GM12872 (cell line): ENCODE data around the gene NIPAL1.

Experiments used
- TF ChIP-seq, protein P1 (sequence below): IDR thresholded peaks from 3 replicates; pipeline ENCODE4 v1.5.1; 2011; ENCODE audit warnings: low read depth, mild to moderate bottlenecking, low read length, moderate library complexity; ENCODE audit not compliant: insufficient read depth

NIPAL1 gene

DNA sequence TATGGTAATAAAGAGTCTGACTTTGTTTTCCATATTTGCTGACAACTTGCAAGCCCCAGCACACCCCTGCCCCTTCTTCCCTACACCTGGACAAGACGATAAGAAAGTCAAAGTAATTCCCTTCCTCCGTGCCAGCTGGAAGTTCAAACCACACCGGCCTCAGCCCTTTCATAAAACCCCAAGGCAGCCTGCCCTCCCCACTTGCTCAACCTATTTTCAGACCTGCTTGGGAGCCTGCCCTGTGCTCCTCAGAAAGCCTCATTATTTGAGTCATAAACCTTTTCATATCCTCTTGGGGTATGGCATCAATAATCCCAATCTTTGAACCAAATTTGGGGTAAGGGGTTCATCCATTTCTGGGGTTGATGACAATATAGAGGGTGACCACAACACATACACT, 29.5 kb downstream of the NIPAL1 start:
- TF ChIP-seq, protein P1, sequence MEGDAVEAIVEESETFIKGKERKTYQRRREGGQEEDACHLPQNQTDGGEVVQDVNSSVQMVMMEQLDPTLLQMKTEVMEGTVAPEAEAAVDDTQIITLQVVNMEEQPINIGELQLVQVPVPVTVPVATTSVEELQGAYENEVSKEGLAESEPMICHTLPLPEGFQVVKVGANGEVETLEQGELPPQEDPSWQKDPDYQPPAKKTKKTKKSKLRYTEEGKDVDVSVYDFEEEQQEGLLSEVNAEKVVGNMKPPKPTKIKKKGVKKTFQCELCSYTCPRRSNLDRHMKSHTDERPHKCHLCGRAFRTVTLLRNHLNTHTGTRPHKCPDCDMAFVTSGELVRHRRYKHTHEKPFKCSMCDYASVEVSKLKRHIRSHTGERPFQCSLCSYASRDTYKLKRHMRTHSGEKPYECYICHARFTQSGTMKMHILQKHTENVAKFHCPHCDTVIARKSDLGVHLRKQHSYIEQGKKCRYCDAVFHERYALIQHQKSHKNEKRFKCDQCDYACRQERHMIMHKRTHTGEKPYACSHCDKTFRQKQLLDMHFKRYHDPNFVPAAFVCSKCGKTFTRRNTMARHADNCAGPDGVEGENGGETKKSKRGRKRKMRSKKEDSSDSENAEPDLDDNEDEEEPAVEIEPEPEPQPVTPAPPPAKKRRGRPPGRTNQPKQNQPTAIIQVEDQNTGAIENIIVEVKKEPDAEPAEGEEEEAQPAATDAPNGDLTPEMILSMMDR, result no peak

DNA sequence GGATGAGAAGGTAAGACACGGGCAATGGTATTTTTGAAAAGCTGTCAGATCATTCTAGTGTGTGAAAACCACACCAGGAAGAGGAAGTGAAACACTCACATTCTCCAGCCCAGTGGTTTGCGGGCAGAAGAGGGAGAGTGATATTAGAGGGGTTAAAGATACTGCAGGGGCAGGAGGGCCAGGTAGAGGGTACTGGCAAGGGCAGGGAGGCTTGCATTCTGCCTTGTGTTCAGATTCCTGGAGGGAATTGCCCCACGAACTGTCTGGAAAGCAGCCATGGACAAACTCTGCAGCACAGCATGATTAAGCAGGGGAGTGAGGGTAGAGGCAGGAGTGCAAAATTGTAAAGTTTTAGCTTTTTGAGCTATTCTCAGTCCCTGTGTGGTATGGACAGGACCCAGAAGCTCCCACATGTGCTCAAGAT, 30.9 kb downstream of the NIPAL1 start:
- TF ChIP-seq, protein P1, result no peak

DNA sequence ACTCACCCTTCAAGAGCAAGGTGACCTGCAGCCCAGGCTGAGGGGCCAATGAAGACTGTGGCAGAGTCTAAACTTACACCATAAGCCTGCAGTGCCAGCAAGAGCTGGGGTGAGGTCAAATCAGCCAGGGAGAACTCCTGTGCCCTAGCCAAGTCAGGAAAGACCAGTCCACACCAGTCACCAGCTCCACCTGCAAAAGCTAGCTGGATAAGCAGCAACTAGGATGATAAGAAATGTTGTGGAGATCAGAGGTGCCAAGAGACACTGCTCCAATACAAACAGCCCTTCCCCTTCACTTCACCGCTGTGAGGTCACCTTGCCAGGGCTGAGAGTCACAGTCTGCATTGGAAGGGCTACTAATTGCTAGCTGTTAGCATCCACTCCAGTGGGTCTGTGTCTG, 31.3 kb downstream of the NIPAL1 start:
- TF ChIP-seq, protein P1, result no peak

DNA sequence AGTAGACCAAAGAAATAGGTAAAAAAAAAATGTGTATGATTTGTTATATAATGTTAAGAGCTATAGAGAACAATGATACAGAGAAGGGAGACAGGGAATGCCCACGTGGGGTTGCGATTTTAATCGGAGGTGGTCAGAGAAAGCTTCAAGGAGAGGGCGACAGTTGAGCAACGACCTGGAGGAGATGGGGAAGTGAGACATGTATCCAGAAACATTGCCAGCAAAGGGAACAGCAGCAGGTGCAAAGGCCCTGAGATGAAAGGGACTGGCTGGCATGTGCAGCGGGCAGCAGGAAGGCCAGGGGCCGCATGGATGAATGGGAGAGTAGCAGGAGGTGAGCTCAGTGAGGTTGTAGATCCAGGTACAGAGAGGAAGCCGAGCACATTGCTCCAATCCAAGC, 32.9 kb downstream of the NIPAL1 start:
- TF ChIP-seq, protein P1, result no peak

DNA sequence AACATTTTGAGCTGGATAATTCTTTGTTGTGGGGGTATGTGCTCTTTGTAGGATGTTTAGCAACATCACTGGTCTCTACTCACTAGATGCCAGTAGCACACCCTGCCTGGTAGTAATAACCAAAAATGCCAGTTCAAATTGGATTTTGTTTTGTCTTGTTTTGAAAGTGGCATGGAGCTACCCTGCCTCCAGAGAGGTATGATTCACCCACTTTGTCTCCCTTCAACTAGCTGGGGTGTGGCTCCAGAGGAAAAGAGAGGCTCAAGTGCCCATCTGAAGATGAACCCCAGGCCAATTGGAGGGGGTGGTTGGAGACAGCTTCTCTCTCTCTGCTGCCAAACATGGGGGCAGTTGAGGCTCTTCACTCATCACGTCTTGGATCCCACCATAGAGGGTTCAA, 34.5 kb downstream of the NIPAL1 start:
- TF ChIP-seq, protein P1, result no peak

DNA sequence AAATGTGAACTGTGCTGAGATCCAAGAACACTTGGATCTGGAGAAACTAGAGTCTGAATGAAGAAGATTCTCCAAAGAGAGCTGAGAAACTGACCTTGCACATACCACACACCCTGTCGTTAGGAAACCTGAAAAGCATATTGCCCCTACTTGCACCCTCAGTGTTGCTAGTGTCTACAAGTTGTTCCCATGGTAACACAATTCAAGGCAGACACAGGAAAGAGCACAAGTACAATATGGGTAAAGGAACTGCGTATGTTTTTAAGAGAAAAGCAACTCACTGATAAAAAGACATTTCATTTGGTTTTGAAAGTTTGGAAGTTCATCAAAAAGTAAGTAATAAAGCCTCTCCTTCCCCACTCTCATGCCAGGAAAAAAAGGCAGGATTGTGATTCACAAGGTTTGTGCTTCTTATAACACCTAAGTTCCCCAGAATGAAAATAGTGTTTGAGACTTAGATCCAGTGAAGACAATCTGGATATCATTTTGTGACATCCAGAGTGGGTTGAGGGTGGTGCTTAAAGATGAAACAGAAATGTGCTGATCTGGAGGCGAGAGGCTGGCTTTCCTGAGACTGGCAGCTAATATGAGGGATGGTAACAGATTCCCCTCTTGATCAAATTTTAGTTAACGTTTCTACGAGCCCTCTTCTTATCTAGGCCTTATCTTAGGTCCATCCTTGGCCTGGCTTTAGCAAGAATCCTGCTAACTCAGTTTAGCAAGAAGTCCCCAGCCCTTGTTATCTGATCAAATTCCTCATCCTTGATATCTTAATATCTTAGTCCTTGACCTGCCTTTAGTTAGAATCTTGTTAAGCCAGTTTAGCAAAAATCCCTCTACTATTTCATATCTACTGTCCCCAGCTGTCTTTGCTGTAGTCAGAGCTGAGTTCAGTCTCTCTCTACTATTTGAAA, 42.3 kb downstream of the NIPAL1 start:
- TF ChIP-seq, protein P1, result no peak

DNA sequence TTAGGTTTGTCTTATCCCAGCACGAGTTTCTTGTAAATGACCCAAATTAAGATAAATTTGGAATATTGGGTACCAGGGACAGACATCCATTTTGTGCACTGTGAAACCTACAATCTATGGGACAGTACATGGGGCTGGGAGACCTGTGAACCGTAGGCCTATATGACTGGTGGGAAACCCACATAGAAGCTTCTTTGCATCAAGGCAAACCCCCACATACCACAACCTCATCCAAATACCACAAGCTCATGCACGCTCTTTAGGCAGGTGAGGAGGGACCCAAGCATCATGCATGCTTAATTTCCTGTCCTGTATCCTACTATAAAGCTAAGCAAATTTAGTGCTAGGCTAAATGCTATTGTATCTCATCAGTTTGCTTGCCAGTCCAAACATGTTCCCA, 47.8 kb downstream of the NIPAL1 start:
- TF ChIP-seq, protein P1, result no peak
